ENCODE results near the gene LDLRAD4.

Gene LDLRAD4

GRCh38 chr18:13262839-13263691, 44.5 kb downstream of the LDLRAD4 start:
- no peak for TF ChIP-seq CTCF (IDR thresholded peaks at IDR 0.05; ENCODE audit: low read depth, low read length)
- no peak for DNase-seq (ENCODE audit: extremely low read depth, low read depth)

DNA sequence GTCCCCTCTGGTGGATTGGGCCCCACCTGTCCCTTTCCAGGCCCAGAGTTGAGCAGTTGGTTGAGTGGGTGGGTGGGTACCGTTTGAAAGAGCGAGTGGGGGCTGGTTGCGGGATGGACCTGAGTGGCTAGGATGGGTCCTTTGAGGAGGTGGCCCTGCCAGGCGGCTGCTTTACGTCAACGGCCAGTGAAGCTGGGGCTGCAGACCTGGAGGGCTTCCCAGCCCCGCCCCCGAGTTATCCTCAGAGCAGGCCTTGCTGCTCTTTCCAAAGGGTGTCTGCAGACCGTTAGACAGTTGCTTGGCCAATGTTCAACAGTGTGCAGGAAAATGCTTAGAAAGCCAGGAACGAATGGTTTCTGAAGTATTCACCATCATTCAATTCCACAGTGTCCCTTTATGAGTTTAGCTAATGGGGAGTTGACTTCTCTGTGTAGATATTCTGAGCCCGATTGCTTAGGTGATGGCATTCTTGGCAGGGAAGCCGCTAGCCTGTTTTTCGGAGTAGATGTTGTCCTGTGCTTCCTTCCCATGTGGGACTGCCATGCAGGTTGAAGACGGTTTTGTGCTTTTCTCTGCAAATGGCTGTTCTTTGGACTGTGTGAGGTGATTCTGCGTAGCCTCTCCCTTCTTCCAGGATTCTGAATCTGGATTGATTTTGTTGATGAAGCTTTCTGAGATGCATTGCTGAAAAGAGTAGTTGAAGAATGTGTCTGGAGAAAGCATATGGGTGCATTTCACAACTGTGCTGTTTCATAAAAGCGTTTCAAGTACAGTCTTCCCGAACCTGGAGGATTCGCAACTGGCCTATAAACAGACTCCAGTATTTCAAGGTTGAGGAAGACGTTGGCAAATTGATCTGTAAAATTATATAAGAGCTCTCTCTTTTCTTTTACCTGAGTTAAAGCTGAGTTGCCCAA, 45.8 kb downstream of the LDLRAD4 start:
- TF ChIP-seq CTCF (IDR thresholded peaks at IDR 0.05; ENCODE audit: low read depth, low read length), result no peak
- no peak for DNase-seq (ENCODE audit: extremely low read depth, low read depth)

- DNase-seq (ENCODE audit: extremely low read depth, low read depth), result no peak
- no peak for TF ChIP-seq CTCF (IDR thresholded peaks at IDR 0.05; ENCODE audit: low read depth, low read length)
These were observed 46.7 kb downstream of the LDLRAD4 start for GRCh38 chr18:13265008-13265910.

DNA sequence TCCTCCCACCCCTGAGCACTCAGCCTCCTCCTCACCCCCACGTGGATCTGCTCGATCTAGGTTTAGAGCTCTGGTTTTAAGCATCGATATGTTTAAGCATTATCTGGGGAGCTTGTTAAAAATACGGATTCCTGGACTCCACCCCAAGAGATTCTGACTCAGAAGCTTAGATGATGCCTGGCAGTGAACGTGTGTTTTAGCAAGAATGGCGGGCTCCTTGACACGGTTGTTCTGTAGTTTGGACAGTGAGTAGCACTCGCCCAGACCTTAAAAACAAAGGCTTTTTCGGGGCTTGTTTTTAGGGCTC, 47.3 kb downstream of the LDLRAD4 start:
- DNase-seq (ENCODE audit: extremely low read depth, low read depth), result no peak
- TF ChIP-seq CTCF (IDR thresholded peaks at IDR 0.05; ENCODE audit: low read depth, low read length), result no peak

DNA sequence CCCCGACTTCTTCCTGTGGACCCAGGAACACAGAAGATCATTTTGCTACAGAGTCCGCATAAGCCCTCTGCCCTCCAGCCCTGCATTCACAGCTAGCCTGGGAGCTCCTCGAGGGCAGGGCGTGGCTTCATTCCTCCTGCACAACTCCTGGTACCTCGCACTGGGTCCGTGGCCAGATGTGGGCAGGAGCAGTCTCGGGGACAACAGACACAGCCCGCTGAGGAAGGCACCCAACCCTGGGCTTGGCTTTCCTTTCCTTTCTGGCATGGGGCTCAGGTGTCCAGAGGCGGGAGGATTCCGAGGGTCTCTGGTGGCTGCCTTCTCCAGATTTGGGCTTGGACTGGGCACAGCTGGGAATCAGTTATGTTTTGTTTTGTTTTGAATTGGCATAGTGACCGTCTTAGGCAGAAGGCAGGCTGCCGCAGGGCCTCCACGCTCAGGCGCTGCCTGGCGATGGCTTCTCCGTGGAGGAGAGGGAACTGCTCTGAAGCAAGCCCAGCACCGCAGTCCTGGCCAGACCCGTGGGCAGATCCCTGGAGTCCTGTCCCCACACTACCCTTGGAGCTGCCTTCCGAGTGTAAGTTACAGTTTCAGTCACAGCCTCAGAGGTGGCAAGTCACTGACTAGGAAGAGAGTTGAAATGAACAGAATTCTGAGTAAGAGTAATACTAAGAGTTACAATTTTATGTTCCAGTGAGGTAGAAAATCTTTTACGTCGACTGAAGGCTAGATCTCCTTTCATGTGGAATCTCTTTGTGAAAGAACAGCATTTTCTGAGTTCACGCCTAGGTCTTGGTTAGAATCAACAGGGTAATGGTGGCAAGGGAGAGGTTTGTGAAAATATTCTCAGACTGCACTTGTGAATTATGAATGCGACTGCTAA, 47.9 kb downstream of the LDLRAD4 start:
- no peak for DNase-seq (ENCODE audit: extremely low read depth, low read depth)

More for the DNA sequence above, 47.9 kb downstream of the LDLRAD4 start:
- TF ChIP-seq CTCF (IDR thresholded peaks at IDR 0.05; ENCODE audit: low read depth, low read length), result no peak
